HepG2 (cell line): ENCODE measurements around the gene TMEM107. TPM values are rescaled to one million over a fixed set of nuclear protein-coding genes. Genes with fewer than 3 reads are reported as not detected.

Experiments
- AHR ChIP-seq: IDR thresholded peaks from 2 replicates; pipeline ENCODE4 v1.6.1; 2018; ENCODE audit warnings: missing genetic modification reagents, missing compliant biosample characterization
- ATRX ChIP-seq: sonication (generic); formaldehyde crosslinking; IDR thresholded peaks from 2 replicates; pipeline ENCODE4 v1.4.0; 2020; ENCODE audit warnings: missing genetic modification reagents, borderline replicate concordance
- BRCA1 ChIP-seq: sonication (generic); formaldehyde crosslinking; IDR thresholded peaks from 2 replicates; pipeline ENCODE4 v1.4.0; 2020; ENCODE audit warnings: missing genetic modification reagents
- CEBPB ChIP-seq: IDR thresholded peaks from 2 replicates; pipeline ENCODE4 v1.6.1; 2011; ENCODE audit warnings: low read depth, low read length, improper control_type of control experiment, borderline replicate concordance
- DRAP1 ChIP-seq: IDR thresholded peaks from 2 replicates; pipeline ENCODE4 v1.6.1; 2016; ENCODE audit warnings: missing genetic modification reagents, missing compliant biosample characterization
- KLF15 ChIP-seq: sonication (generic); formaldehyde crosslinking; IDR thresholded peaks from 2 replicates; pipeline ENCODE4 v1.8.1; 2023; ENCODE audit warnings: borderline replicate concordance, mild to moderate bottlenecking, inconsistent platforms, missing genetic modification reagents, mixed read lengths
- SALL2 ChIP-seq: sonication (generic); formaldehyde crosslinking; IDR thresholded peaks from 2 replicates; pipeline ENCODE4 v1.8.1; 2023; ENCODE audit warnings: mild to moderate bottlenecking, missing genetic modification reagents, inconsistent platforms
- SAP130 ChIP-seq: IDR thresholded peaks from 2 replicates; pipeline ENCODE4 v1.6.1; 2016; ENCODE audit warnings: low read depth
- TFE3 ChIP-seq: IDR thresholded peaks from 2 replicates; pipeline ENCODE4 v1.6.1; 2016
- TP53 ChIP-seq: sonication (generic); formaldehyde crosslinking; conservative IDR thresholded peaks from 2 replicates; pipeline ENCODE4 v1.4.0; 2020; ENCODE audit warnings: missing genetic modification reagents
- ZBTB25 ChIP-seq: IDR thresholded peaks from 2 replicates; pipeline ENCODE4 v1.6.1; 2018; ENCODE audit warnings: missing genetic modification reagents
- ZIK1 ChIP-seq: sonication (generic); formaldehyde crosslinking; IDR thresholded peaks from 2 replicates; pipeline ENCODE4 v1.5.0; 2020; ENCODE audit warnings: mild to moderate bottlenecking, low read depth, missing genetic modification reagents, borderline replicate concordance
- ZNF292 ChIP-seq: sonication (generic); formaldehyde crosslinking; IDR thresholded peaks from 2 replicates; pipeline ENCODE4 v1.8.1; 2022; ENCODE audit warnings: mild to moderate bottlenecking, low read depth, missing genetic modification reagents, borderline replicate concordance
- ZNF335 ChIP-seq: sonication (generic); formaldehyde crosslinking; IDR thresholded peaks from 2 replicates; pipeline ENCODE4 v1.4.0; 2020; ENCODE audit warnings: missing genetic modification reagents
- ZNF672 ChIP-seq: sonication (generic); formaldehyde crosslinking; IDR thresholded peaks from 2 replicates; pipeline ENCODE4 v1.8.1; 2022; ENCODE audit warnings: missing genetic modification reagents
- ZNF687 ChIP-seq: sonication (generic); formaldehyde crosslinking; IDR thresholded peaks from 2 replicates; pipeline ENCODE4 v1.5.1; 2020; ENCODE audit warnings: mild to moderate bottlenecking, missing genetic modification reagents, moderate library complexity
- ZNF747 ChIP-seq: sonication (generic); formaldehyde crosslinking; IDR thresholded peaks from 2 replicates; pipeline ENCODE4 v1.8.1; 2023; ENCODE audit warnings: missing genetic modification reagents, mild to moderate bottlenecking, borderline replicate concordance
- ZNF75D ChIP-seq: sonication (generic); formaldehyde crosslinking; IDR thresholded peaks from 2 replicates; pipeline ENCODE4 v1.8.1; 2023; ENCODE audit warnings: missing genetic modification reagents, mild to moderate bottlenecking, borderline replicate concordance
- ZSCAN5A ChIP-seq: sonication (generic); formaldehyde crosslinking; IDR thresholded peaks from 2 replicates; pipeline ENCODE4 v1.8.0; 2022; ENCODE audit warnings: mild to moderate bottlenecking, missing genetic modification reagents, borderline replicate concordance
- polyA plus RNA-seq, 8 experiments: library from polyadenylated mRNA; depleted of rRNA in 3 of 8; stranded (reverse) in 7 of 8; unstranded in 1 of 8; fragments of >200 nt; fragmentation: Illumina TruSeq in 4 of 8; extraction: Trizol in 4 of 8; gene quantifications; 2 replicates each; pipeline versions ENCODE4 v1.2.1 to v1.2.3, GENCODE V29; 2011 to 2016; ENCODE audit warnings: low read depth in 4 of 8, missing spikeins in 1 of 8, mixed read lengths in 1 of 8; ENCODE audit not compliant: insufficient read depth in 1 of 8
- total RNA-seq, 5 experiments: library from RNA; depleted of rRNA; stranded (reverse); fragments of >200 nt; fragmentation: Illumina TruSeq; extraction: Trizol; gene quantifications; 2 replicates each; pipeline ENCODE4 v1.2.3, GENCODE V29; 2016; ENCODE audit warnings: low read depth in 1 of 5

TMEM107 gene
- total and polyA plus RNA-seq, 2 of the 13 experiments (the other 11 are each of a cell fraction or from before 2014, with no cell fraction given): 7.2 to 15.3 TPM

- TF ChIP-seq CEBPB (no peak), TFE3 (CRISPR knock-in tag) (no peak), SALL2 (CRISPR knock-in tag) (peak; percentile 24; the same call in 1 of the 2 replicates), ZSCAN5A (CRISPR knock-in tag) (no peak), AHR (no peak), ZIK1 (CRISPR knock-in tag) (no peak), KLF15 (no peak), ZNF687 (peak; percentile 65), TP53 (CRISPR knock-in tag) (no peak; the same call in 1 of the 2 replicates), ZNF672 (CRISPR knock-in tag) (no peak), ZNF292 (CRISPR knock-in tag) (no peak), BRCA1 (CRISPR knock-in tag) (no peak), ZBTB25 (no peak), ZNF75D (peak; percentile 72; the same call in 1 of the 2 replicates), DRAP1 (peak; percentile 38), ATRX (CRISPR knock-in tag) (no peak; the same call in 1 of the 2 replicates), SAP130 (CRISPR knock-in tag) (no peak; the same call in none of the 2 replicates), ZNF747 (CRISPR knock-in tag) (no peak), ZNF335 (CRISPR knock-in tag) (no peak)
Observed at GRCh38 chr17:8221663-8222379, 45.6 kb upstream of the TMEM107 start (continued).
